ENCODE results near the gene ST14.

GRCh38 chr11:130202818-130203689 is 43.5 kb downstream of the ST14 start:
- TF ChIP-seq CTCF (IDR thresholded peaks at IDR 0.05) (no peak), POLR2A (IDR thresholded peaks at IDR 0.05) (no peak), POLR2AphosphoS5 (IDR thresholded peaks at IDR 0.05) (no peak), EP300 (IDR thresholded peaks at IDR 0.05) (no peak)
